OCI-LY1 (cell line): Measurements from ENCODE around the gene HBB.

ENCODE experiments used
- H2AFZ ChIP-seq: fragments of 200-600 bp; sonication (generic), shearing (Covaris generic); 2 replicates; pipeline ENCODE4 v1.6.0; 2014; ENCODE audit warnings: antibody characterized with exemption, mild to moderate bottlenecking, low read length
- H3F3A ChIP-seq: fragments of 200-600 bp; sonication (generic), shearing (Covaris generic); 2 replicates; pipeline ENCODE4 v1.6.0; 2014; ENCODE audit warnings: mild to moderate bottlenecking, antibody characterized with exemption, low read length, moderate library complexity; ENCODE audit not compliant: insufficient read depth
- H3K27ac ChIP-seq: fragments of 200-600 bp; sonication (generic); 2 replicates; pipeline ENCODE4 v1.5.1; 2014; ENCODE audit warnings: low read length, mixed run types, mild to moderate bottlenecking, low read depth; ENCODE audit not compliant: poor library complexity, severe bottlenecking
- H3K27me3 ChIP-seq: fragments of 200-600 bp; sonication (generic); 2 replicates; pipeline ENCODE4 v1.6.0; 2014; ENCODE audit warnings: antibody characterized with exemption, mild to moderate bottlenecking, low read length, moderate library complexity; ENCODE audit not compliant: insufficient read depth
- H3K36me3 ChIP-seq: fragments of 200-600 bp; sonication (generic); 2 replicates; pipeline ENCODE4 v1.6.1; 2014; ENCODE audit warnings: mild to moderate bottlenecking, antibody characterized with exemption, low read length, moderate library complexity, mixed read lengths; ENCODE audit not compliant: insufficient read depth
- H3K4me1 ChIP-seq: fragments of 200-600 bp; sonication (generic); 2 replicates; pipeline ENCODE4 v1.5.1; 2014; ENCODE audit warnings: mild to moderate bottlenecking, low read length, moderate library complexity; ENCODE audit not compliant: insufficient read depth, severe bottlenecking
- H3K4me2 ChIP-seq: fragments of 200-600 bp; sonication (generic), shearing (Covaris generic); 2 replicates; pipeline ENCODE4 v1.6.1; 2014; ENCODE audit warnings: low read length
- H3K4me3 ChIP-seq: fragments of 200-600 bp; sonication (generic); 2 replicates; pipeline ENCODE4 v1.5.1; 2014; ENCODE audit warnings: low read length, low read depth, mild to moderate bottlenecking, mixed read lengths; ENCODE audit not compliant: poor library complexity, severe bottlenecking
- H3K79me2 ChIP-seq: fragments of 200-600 bp; shearing (Covaris generic); 2 replicates; pipeline ENCODE4 v1.6.1; 2016; ENCODE audit warnings: mixed run types, low read length, mixed read lengths; ENCODE audit not compliant: insufficient read depth
- H3K9ac ChIP-seq: fragments of 200-600 bp; sonication (generic), shearing (Covaris generic); 2 replicates; pipeline ENCODE4 v1.6.1; 2014; ENCODE audit warnings: mild to moderate bottlenecking, low read length, mixed read lengths
- H3K9me2 ChIP-seq: fragments of 200-600 bp; sonication (generic), shearing (Covaris generic); 2 replicates; pipeline ENCODE4 v1.6.1; 2014; ENCODE audit warnings: low read depth, mild to moderate bottlenecking, low read length, mixed read lengths
- H3K9me3 ChIP-seq: fragments of 200-600 bp; shearing (Covaris generic); 2 replicates; pipeline ENCODE4 v1.6.1; 2014; ENCODE audit warnings: low read length, mixed read lengths
- H4K20me1 ChIP-seq: fragments of 200-600 bp; sonication (generic), shearing (Covaris generic); 2 replicates; pipeline ENCODE4 v1.6.0; 2016; ENCODE audit warnings: mild to moderate bottlenecking, low read length; ENCODE audit not compliant: insufficient read depth
- CTCF ChIP-seq: fragments of 200-600 bp; sonication (generic), shearing (Covaris generic); IDR thresholded peaks from 2 replicates; pipeline ENCODE4 v1.5.1; 2017; ENCODE audit warnings: mild to moderate bottlenecking, antibody characterized with exemption, low read length, moderate library complexity, mixed read lengths
- EZH2 ChIP-seq: fragments of 200-600 bp; sonication (generic), shearing (Covaris generic); IDR thresholded peaks from 2 replicates; pipeline ENCODE4 v1.8.0; 2017; ENCODE audit warnings: borderline replicate concordance, mixed run types, mild to moderate bottlenecking, antibody characterized with exemption, low read length, moderate library complexity, mixed read lengths

Gene HBB

GRCh38 chr11:5246772-5247471 is 20.1 kb upstream of the HBB start:
- H3K9me2 ChIP-seq, result no peaks in the 10 kb centered on the region
- H3K9me3 ChIP-seq, result no peaks in the 10 kb centered on the region
- no peak overlapping the region for H2AFZ ChIP-seq
- TF ChIP-seq EZH2 (no peak), CTCF (no peak)
- H3K27me3 ChIP-seq, result no peaks in the 10 kb centered on the region
- no peaks in the 10 kb centered on the region for H3F3A ChIP-seq
- H3K4me1 ChIP-seq, result no peaks in the 10 kb centered on the region
- no peak overlapping the region for H3K9ac ChIP-seq
- no peaks in the 10 kb centered on the region for H3K79me2 ChIP-seq
- H3K36me3 ChIP-seq, result no peaks in the 10 kb centered on the region
- no peak overlapping the region for H3K4me2 ChIP-seq
- H3K27ac ChIP-seq, result no peak overlapping the region
- no peak overlapping the region for H3K4me3 ChIP-seq
- no peaks in the 10 kb centered on the region for H4K20me1 ChIP-seq

GRCh38 chr11:5245155-5245554 is 18.3 kb upstream of the HBB start:
- no peaks in the 10 kb centered on the region for H3K27me3 ChIP-seq
- no peaks in the 10 kb centered on the region for H3K79me2 ChIP-seq
- H2AFZ ChIP-seq, result no peak overlapping the region
- no peaks in the 10 kb centered on the region for H3K9me3 ChIP-seq
- no peaks in the 10 kb centered on the region for H4K20me1 ChIP-seq
- H3K4me3 ChIP-seq, result no peak overlapping the region
- no peak overlapping the region for H3K4me2 ChIP-seq
- H3K9ac ChIP-seq, result no peak overlapping the region
- no peaks in the 10 kb centered on the region for H3K9me2 ChIP-seq
- no peaks in the 10 kb centered on the region for H3K36me3 ChIP-seq
- TF ChIP-seq EZH2 (no peak), CTCF (no peak)
- no peaks in the 10 kb centered on the region for H3K4me1 ChIP-seq
- H3F3A ChIP-seq, result no peaks in the 10 kb centered on the region
- no peak overlapping the region for H3K27ac ChIP-seq

GRCh38 chr11:5243816-5244180 is 16.9 kb upstream of the HBB start:
- Histone ChIP-seq H3K79me2 (no peaks in the 10 kb centered on the region), H3K27ac (no peak overlapping the region), H4K20me1 (no peaks in the 10 kb centered on the region), H3F3A (no peaks in the 10 kb centered on the region), H3K36me3 (no peaks in the 10 kb centered on the region), H3K4me2 (no peak overlapping the region), H3K9ac (no peak overlapping the region), H3K4me1 (no peaks in the 10 kb centered on the region), H3K9me2 (no peaks in the 10 kb centered on the region), H3K27me3 (no peaks in the 10 kb centered on the region), H3K4me3 (no peak overlapping the region), H2AFZ (no peak overlapping the region), H3K9me3 (no peaks in the 10 kb centered on the region)
- TF ChIP-seq CTCF (no peak), EZH2 (no peak)
